ENCODE data around the gene SLC25A47.
"Not testable (repeated sequence)": the region's sequence is repeated elsewhere in the genome, so short reads cannot be mapped to it uniquely, and the experiment has no call there.

SLC25A47 gene

GRCh38 chr14:100308427-100308792, 14.7 kb upstream of the SLC25A47 start:
- not testable (repeated sequence) for H3K27ac ChIP-seq (ENCODE audit: low read length); H3K36me3 ChIP-seq (ENCODE audit: control insufficient read depth, low read depth, low read length); H3K9ac ChIP-seq (ENCODE audit: low read length); H3K9me3 ChIP-seq (ENCODE audit: control insufficient read depth, low read depth, low read length); H3K27me3 ChIP-seq (ENCODE audit: control insufficient read depth, insufficient read depth, low read length); H3K4me1 ChIP-seq (ENCODE audit: control insufficient read depth, low read depth, low read length); H3K4me3 ChIP-seq (ENCODE audit: low read length)

- Histone ChIP-seq H3K4me3 (ENCODE audit: low read length) (no peak overlapping the region), H3K9me3 (ENCODE audit: control insufficient read depth, low read depth, low read length) (no peaks in the 10 kb centered on the region), H3K27ac (ENCODE audit: low read length) (no peak overlapping the region), H3K9ac (ENCODE audit: low read length) (no peak overlapping the region), H3K4me1 (ENCODE audit: control insufficient read depth, low read depth, low read length) (peaks cover 5% of the 10 kb centered on the region), H3K27me3 (ENCODE audit: control insufficient read depth, insufficient read depth, low read length) (peaks cover 7% of the 10 kb centered on the region), H3K36me3 (ENCODE audit: control insufficient read depth, low read depth, low read length) (no peaks in the 10 kb centered on the region)
Measured at GRCh38 chr14:100309028-100309737, 14.0 kb upstream of the SLC25A47 start.

GRCh38 chr14:100312110-100312876, 10.8 kb upstream of the SLC25A47 start:
- not testable (repeated sequence) for H3K9ac ChIP-seq (ENCODE audit: low read length)

GRCh38 chr14:100312877-100313400, 10.2 kb upstream of the SLC25A47 start:
- no peaks in the 10 kb centered on the region for H3K4me1 ChIP-seq (ENCODE audit: control insufficient read depth, low read depth, low read length)
- H3K9ac ChIP-seq (ENCODE audit: low read length), result no peak overlapping the region
- H3K4me3 ChIP-seq (ENCODE audit: low read length), result no peak overlapping the region

More at GRCh38 chr14:100312110-100312876, 10.8 kb upstream of the SLC25A47 start:
- H3K4me1 ChIP-seq (ENCODE audit: control insufficient read depth, low read depth, low read length); H3K27me3 ChIP-seq (ENCODE audit: control insufficient read depth, insufficient read depth, low read length); H3K27ac ChIP-seq (ENCODE audit: low read length); H3K4me3 ChIP-seq (ENCODE audit: low read length); H3K9me3 ChIP-seq (ENCODE audit: control insufficient read depth, low read depth, low read length); H3K36me3 ChIP-seq (ENCODE audit: control insufficient read depth, low read depth, low read length): not testable (repeated sequence)

GRCh38 chr14:100313464-100314230, 9.5 kb upstream of the SLC25A47 start:
- Histone ChIP-seq H3K36me3 (ENCODE audit: control insufficient read depth, low read depth, low read length) (no peaks in the 10 kb centered on the region), H3K4me3 (ENCODE audit: low read length) (no peak overlapping the region), H3K27ac (ENCODE audit: low read length) (no peak overlapping the region), H3K4me1 (ENCODE audit: control insufficient read depth, low read depth, low read length) (no peaks in the 10 kb centered on the region), H3K9ac (ENCODE audit: low read length) (no peak overlapping the region), H3K9me3 (ENCODE audit: control insufficient read depth, low read depth, low read length) (no peaks in the 10 kb centered on the region), H3K27me3 (ENCODE audit: control insufficient read depth, insufficient read depth, low read length) (no peaks in the 10 kb centered on the region)

More at GRCh38 chr14:100312877-100313400, 10.2 kb upstream of the SLC25A47 start:
- Histone ChIP-seq H3K27ac (ENCODE audit: low read length) (no peak overlapping the region), H3K36me3 (ENCODE audit: control insufficient read depth, low read depth, low read length) (no peaks in the 10 kb centered on the region), H3K27me3 (ENCODE audit: control insufficient read depth, insufficient read depth, low read length) (no peaks in the 10 kb centered on the region), H3K9me3 (ENCODE audit: control insufficient read depth, low read depth, low read length) (no peaks in the 10 kb centered on the region)

GRCh38 chr14:100314724-100315123, 8.4 kb upstream of the SLC25A47 start:
- Histone ChIP-seq H3K9ac (ENCODE audit: low read length) (no peak overlapping the region), H3K36me3 (ENCODE audit: control insufficient read depth, low read depth, low read length) (no peaks in the 10 kb centered on the region)

GRCh38 chr14:100317389-100317788, 5.8 kb upstream of the SLC25A47 start:
- no peak overlapping the region for H3K9ac ChIP-seq (ENCODE audit: low read length)

More at GRCh38 chr14:100314724-100315123, 8.4 kb upstream of the SLC25A47 start:
- H3K27me3 ChIP-seq (ENCODE audit: control insufficient read depth, insufficient read depth, low read length), result no peaks in the 10 kb centered on the region
- no peaks in the 10 kb centered on the region for H3K9me3 ChIP-seq (ENCODE audit: control insufficient read depth, low read depth, low read length)
- H3K4me1 ChIP-seq (ENCODE audit: control insufficient read depth, low read depth, low read length), result no peaks in the 10 kb centered on the region
- no peak overlapping the region for H3K4me3 ChIP-seq (ENCODE audit: low read length)
- no peak overlapping the region for H3K27ac ChIP-seq (ENCODE audit: low read length)

GRCh38 chr14:100317912-100318808, 5.0 kb upstream of the SLC25A47 start:
- Histone ChIP-seq H3K36me3 (ENCODE audit: control insufficient read depth, low read depth, low read length) (no peaks in the 10 kb centered on the region), H3K27ac (ENCODE audit: low read length) (no peak overlapping the region), H3K9me3 (ENCODE audit: control insufficient read depth, low read depth, low read length) (no peaks in the 10 kb centered on the region), H3K4me3 (ENCODE audit: low read length) (no peak overlapping the region), H3K27me3 (ENCODE audit: control insufficient read depth, insufficient read depth, low read length) (no peaks in the 10 kb centered on the region), H3K4me1 (ENCODE audit: control insufficient read depth, low read depth, low read length) (no peaks in the 10 kb centered on the region), H3K9ac (ENCODE audit: low read length) (no peak overlapping the region)

More at GRCh38 chr14:100317389-100317788, 5.8 kb upstream of the SLC25A47 start:
- H3K9me3 ChIP-seq (ENCODE audit: control insufficient read depth, low read depth, low read length), result no peaks in the 10 kb centered on the region
- no peaks in the 10 kb centered on the region for H3K4me1 ChIP-seq (ENCODE audit: control insufficient read depth, low read depth, low read length)
- no peaks in the 10 kb centered on the region for H3K36me3 ChIP-seq (ENCODE audit: control insufficient read depth, low read depth, low read length)
- H3K27me3 ChIP-seq (ENCODE audit: control insufficient read depth, insufficient read depth, low read length), result no peaks in the 10 kb centered on the region
- H3K4me3 ChIP-seq (ENCODE audit: low read length), result no peak overlapping the region
- no peak overlapping the region for H3K27ac ChIP-seq (ENCODE audit: low read length)

GRCh38 chr14:100320157-100320856, 2.8 kb upstream of the SLC25A47 start:
- Histone ChIP-seq H3K4me3 (ENCODE audit: low read length) (no peak overlapping the region), H3K27ac (ENCODE audit: low read length) (no peak overlapping the region), H3K9me3 (ENCODE audit: control insufficient read depth, low read depth, low read length) (no peaks in the 10 kb centered on the region), H3K4me1 (ENCODE audit: control insufficient read depth, low read depth, low read length) (no peaks in the 10 kb centered on the region), H3K36me3 (ENCODE audit: control insufficient read depth, low read depth, low read length) (no peaks in the 10 kb centered on the region), H3K9ac (ENCODE audit: low read length) (no peak overlapping the region), H3K27me3 (ENCODE audit: control insufficient read depth, insufficient read depth, low read length) (no peaks in the 10 kb centered on the region)

- H3K4me1 ChIP-seq (ENCODE audit: control insufficient read depth, low read depth, low read length), result no peaks in the 10 kb centered on the region
Measured at GRCh38 chr14:100321473-100322137, 1.5 kb upstream of the SLC25A47 start.

More at GRCh38 chr14:100321473-100322137, 1.5 kb upstream of the SLC25A47 start:
- H3K9me3 ChIP-seq (ENCODE audit: control insufficient read depth, low read depth, low read length), result no peaks in the 10 kb centered on the region
- H3K27me3 ChIP-seq (ENCODE audit: control insufficient read depth, insufficient read depth, low read length), result no peaks in the 10 kb centered on the region
- H3K4me3 ChIP-seq (ENCODE audit: low read length), result no peak overlapping the region
- no peak overlapping the region for H3K9ac ChIP-seq (ENCODE audit: low read length)
- H3K27ac ChIP-seq (ENCODE audit: low read length), result no peak overlapping the region
- no peaks in the 10 kb centered on the region for H3K36me3 ChIP-seq (ENCODE audit: control insufficient read depth, low read depth, low read length)

Data from iPS-18a (cell line).